ENCODE measurements around the gene SELENOP. TPM values are rescaled to one million over a fixed set of nuclear protein-coding genes. Genes with fewer than 3 reads are reported as not detected.
A peak's percentile ranks its signal among the peaks of the same experiment; 100 is the strongest.

Gene SELENOP
- total and polyA plus RNA-seq, 9 of the 15 experiments (the other 6 are each of a cell fraction or from before 2014, with no cell fraction given): 3.2 to 6.3 (median 4.5) TPM

- Histone ChIP-seq H3K9ac (ENCODE audit: insufficient read depth in 1 of 2, low read depth in 2 of 2, low read length in 2 of 2) (0 out of 4 replicates have a peak overlapping the region, but pooled peaks of 1 of the 2 experiments have one; percentile 48), H3K27ac (ENCODE audit: extremely low read depth, low read depth, low read length) (peak overlapping the region; percentile 57; the same call in 2 of the 3 replicates)
These were observed 680 bp downstream of the SELENOP start for GRCh38 chr5:42810834-42811590.

GRCh38 chr5:42808888-42809611 is 2.6 kb downstream of the SELENOP start:
- no peak overlapping the region for H3K4me3 ChIP-seq
- H3K36me3 ChIP-seq (ENCODE audit: control insufficient read depth, insufficient read depth, low read length): no peaks in the 10 kb centered on the region
- BruUV-seq (replicated peaks): no TSS peak
- H3K27me3 ChIP-seq (ENCODE audit: control insufficient read depth in 2 of 2, insufficient read depth in 2 of 2, low read length in 2 of 2): no peaks in the 10 kb centered on the region
- H2AFZ ChIP-seq (ENCODE audit: low read depth, low read length): no peak overlapping the region
- H3K9me3 ChIP-seq (replicated peaks; ENCODE audit: control insufficient read depth, insufficient read depth, low read depth, low read length): no peaks in the 10 kb centered on the region
- POLR2A ChIA-PET: interaction anchor here (1.0 to 3.2 kb wide), 2 partner anchors 8 to 62 kb away, joined by 3 to 17 read pairs; no protein-coding TSS in a partner anchor
- H3K27ac ChIP-seq (ENCODE audit: extremely low read depth, low read depth, low read length): no peak overlapping the region
- in situ Hi-C loops (cut with MboI): no loop called here
- no peaks in the 10 kb centered on the region for H3K79me2 ChIP-seq (ENCODE audit: control insufficient read depth, insufficient read depth, low read length)
- FAIRE-seq (no peak), ATAC-seq (no peak), DNase-seq (ENCODE audit: extremely low read depth in 1 of 4, low spot score in 3 of 4) (no peak)
- H3K9me1 ChIP-seq (ENCODE audit: control insufficient read depth, insufficient read depth, low read length): no peaks in the 10 kb centered on the region
- intact Hi-C loops (cut with micrococcal nuclease): loop anchor here (5.0 kb wide), 1 partner anchor 78 kb away; no protein-coding TSS in a partner anchor
- no peak overlapping the region for H3K9ac ChIP-seq (ENCODE audit: insufficient read depth in 1 of 2, low read depth in 2 of 2, low read length in 2 of 2)
- no peaks in the 10 kb centered on the region; a peak in 2 of 5 replicates for H3K4me1 ChIP-seq (replicated peaks in 1 of 2; ENCODE audit: control insufficient read depth in 2 of 2, insufficient read depth in 2 of 2, low read length in 2 of 2)
- H4K20me1 ChIP-seq (replicated peaks; ENCODE audit: control insufficient read depth, insufficient read depth, low read length): no peaks in the 10 kb centered on the region
- 31% methylated on average over 4 of the region's 4 CpGs for WGBS (ENCODE audit: insufficient coverage, low coverage, missing lambda C conversion rate)
- no peak overlapping the region for H3K4me2 ChIP-seq (ENCODE audit: insufficient read depth, low read length)
- CTCF ChIA-PET (ENCODE audit: low intra/inter-chr PET ratio): no interaction called here
- TF ChIP-seq PHB2 (IDR thresholded peaks at IDR 0.05; ENCODE audit: low read depth) (no peak), HES1 (IDR thresholded peaks at IDR 0.05; ENCODE audit: low read depth) (no peak), DEAF1 (CRISPR knock-in tag; IDR thresholded peaks at IDR 0.05) (no peak), BRD4 (IDR thresholded peaks at IDR 0.05) (no peak), EGR1 (conservative IDR thresholded peaks at IDR 0.05) (no peak), SPI1 (IDR thresholded peaks at IDR 0.05; ENCODE audit: borderline replicate concordance, low read depth, low read length) (no peak), JUNB (CRISPR knock-in tag; conservative IDR thresholded peaks at IDR 0.05) (no peak), TCF3 (CRISPR knock-in tag; IDR thresholded peaks at IDR 0.05) (no peak), RAD21 (CRISPR knock-in tag; conservative IDR thresholded peaks at IDR 0.05 in 1 of 2, IDR thresholded peaks at IDR 0.05 in 1 of 2) (no peak), ZNF232 (CRISPR knock-in tag; IDR thresholded peaks at IDR 0.05) (no peak)

More at GRCh38 chr5:42810834-42811590, 680 bp downstream of the SELENOP start:
- intact Hi-C loops (cut with micrococcal nuclease): no loop called here
- no peaks in the 10 kb centered on the region for H3K9me1 ChIP-seq (ENCODE audit: control insufficient read depth, insufficient read depth, low read length)
- H3K27me3 ChIP-seq (ENCODE audit: control insufficient read depth in 2 of 2, insufficient read depth in 2 of 2, low read length in 2 of 2): no peaks in the 10 kb centered on the region
- H3K9me3 ChIP-seq (replicated peaks; ENCODE audit: control insufficient read depth, insufficient read depth, low read depth, low read length): no peaks in the 10 kb centered on the region
- no peaks in the 10 kb centered on the region; a peak in 2 of 5 replicates for H3K4me1 ChIP-seq (replicated peaks in 1 of 2; ENCODE audit: control insufficient read depth in 2 of 2, insufficient read depth in 2 of 2, low read length in 2 of 2)
- CTCF ChIA-PET (ENCODE audit: low intra/inter-chr PET ratio): no interaction called here
- H3K4me3 ChIP-seq: no peak overlapping the region
- 34% methylated on average over 3 of the region's 3 CpGs for WGBS (ENCODE audit: insufficient coverage, low coverage, missing lambda C conversion rate)
- FAIRE-seq (no peak), ATAC-seq (peak; percentile 21; the same call in 2 of the 3 replicates), DNase-seq (ENCODE audit: extremely low read depth in 1 of 4, low spot score in 3 of 4) (no peak)
- in situ Hi-C loops (cut with MboI): no loop called here
- H3K4me2 ChIP-seq (ENCODE audit: insufficient read depth, low read length): peak overlapping the region; percentile 24
- H3K79me2 ChIP-seq (ENCODE audit: control insufficient read depth, insufficient read depth, low read length): no peaks in the 10 kb centered on the region
- no peaks in the 10 kb centered on the region for H3K36me3 ChIP-seq (ENCODE audit: control insufficient read depth, insufficient read depth, low read length)
- H2AFZ ChIP-seq (ENCODE audit: low read depth, low read length): peak overlapping the region; percentile 78; the same call in 1 of the 2 replicates
- no peaks in the 10 kb centered on the region for H4K20me1 ChIP-seq (replicated peaks; ENCODE audit: control insufficient read depth, insufficient read depth, low read length)
- TF ChIP-seq CEBPB (tag; IDR thresholded peaks at IDR 0.05) (peak; percentile 86), GABPA (tag; conservative IDR thresholded peaks at IDR 0.05; ENCODE audit: low read depth) (no peak), CEBPG (CRISPR knock-in tag; IDR thresholded peaks at IDR 0.05) (no peak), CEBPG (tag; conservative IDR thresholded peaks at IDR 0.05 in 1 of 2, IDR thresholded peaks at IDR 0.05 in 1 of 2) (peak in 1 of 2 experiments; percentile 74; a peak in 2 of 4 replicates)
- POLR2A ChIA-PET: interaction anchor here (0.6 to 3.2 kb wide), 16 partner anchors 9 to 416 kb away, joined by 3 to 24 read pairs (median 4); no protein-coding TSS in a partner anchor
- BruUV-seq (replicated peaks): TSS peak; percentile 90

Data from K562 (cell line).